Measurements from ENCODE around the gene ARHGAP6. TPM values are rescaled to one million over a fixed set of nuclear protein-coding genes. Genes with fewer than 3 reads are reported as not detected.

The ARHGAP6 gene
- total RNA-seq, 1 donor from 2014 or later = 1.2 TPM

- DNase-seq (ENCODE audit: low spot score) = peak; percentile 3
- Histone ChIP-seq H3K4me1 (no peaks in the 10 kb centered on the region), H3F3A (ENCODE audit: low read depth) (no peaks in the 10 kb centered on the region), H4K20me1 (ENCODE audit: low read depth) (no peaks in the 10 kb centered on the region), H3K27ac (no peak overlapping the region), H3K9ac (no peak overlapping the region), H3K9me3 (ENCODE audit: low read depth) (no peaks in the 10 kb centered on the region), H3K79me2 (ENCODE audit: low read depth) (no peaks in the 10 kb centered on the region), H3K36me3 (no peaks in the 10 kb centered on the region), H3K4me2 (no peak overlapping the region), H2AFZ (replicated peaks) (no peak overlapping the region), H3K4me3 (no peak overlapping the region), H3K27me3 (no peaks in the 10 kb centered on the region)
- Mint-ChIP-seq H3K9me3 (peaks cover 2% of the 10 kb centered on the region), H3K27me3 (ENCODE audit: insufficient read depth, low read depth) (no peaks in the 10 kb centered on the region), H3K36me3 (no peaks in the 10 kb centered on the region), H3K4me3 (no peak overlapping the region), H3K27ac (no peak overlapping the region), H3K4me1 (no peaks in the 10 kb centered on the region)
- TF ChIP-seq EZH2phosphoT487 (IDR thresholded peaks at IDR 0.05) (no peak), CTCF (IDR thresholded peaks at IDR 0.05) (no peak), EZH2 (IDR thresholded peaks at IDR 0.05) (no peak)
Observed at GRCh38 chrX:11632732-11633131, 33.0 kb downstream of the ARHGAP6 start.

- H3K36me3 ChIP-seq = no peaks in the 10 kb centered on the region
- no peaks in the 10 kb centered on the region for H3K79me2 ChIP-seq (ENCODE audit: low read depth)
- TF ChIP-seq EZH2 (IDR thresholded peaks at IDR 0.05) (no peak), EZH2phosphoT487 (IDR thresholded peaks at IDR 0.05) (no peak), CTCF (IDR thresholded peaks at IDR 0.05) (no peak)
- Mint-ChIP-seq H3K4me1 (no peaks in the 10 kb centered on the region), H3K27ac (no peak overlapping the region), H3K27me3 (ENCODE audit: insufficient read depth, low read depth) (no peaks in the 10 kb centered on the region), H3K4me3 (no peak overlapping the region), H3K9me3 (peaks cover 9% of the 10 kb centered on the region), H3K36me3 (no peaks in the 10 kb centered on the region)
- no peak overlapping the region for H3K27ac ChIP-seq
- H3K9ac ChIP-seq = no peak overlapping the region
- H3K4me3 ChIP-seq = no peak overlapping the region
- DNase-seq (ENCODE audit: low spot score) = no peak
- no peak overlapping the region for H2AFZ ChIP-seq (replicated peaks)
- H3K4me1 ChIP-seq = no peaks in the 10 kb centered on the region
- no peaks in the 10 kb centered on the region for H3K27me3 ChIP-seq
- no peaks in the 10 kb centered on the region for H4K20me1 ChIP-seq (ENCODE audit: low read depth)
- H3K9me3 ChIP-seq (ENCODE audit: low read depth) = peaks cover 8% of the 10 kb centered on the region
- H3F3A ChIP-seq (ENCODE audit: low read depth) = no peaks in the 10 kb centered on the region
- H3K4me2 ChIP-seq = no peak overlapping the region
Observed at GRCh38 chrX:11629593-11630211, 36.0 kb downstream of the ARHGAP6 start.

- peaks cover 17% of the 10 kb centered on the region for H3K9me3 Mint-ChIP-seq
- H2AFZ ChIP-seq (replicated peaks) = no peak overlapping the region
Observed at GRCh38 chrX:11628399-11628798, 37.3 kb downstream of the ARHGAP6 start.

More at GRCh38 chrX:11628399-11628798, 37.3 kb downstream of the ARHGAP6 start:
- no peaks in the 10 kb centered on the region for H3K36me3 ChIP-seq
- Mint-ChIP-seq H3K4me3 (no peak overlapping the region), H3K36me3 (no peaks in the 10 kb centered on the region), H3K4me1 (no peaks in the 10 kb centered on the region), H3K27ac (no peak overlapping the region), H3K27me3 (ENCODE audit: insufficient read depth, low read depth) (no peaks in the 10 kb centered on the region)
- H3F3A ChIP-seq (ENCODE audit: low read depth) = no peaks in the 10 kb centered on the region
- no peaks in the 10 kb centered on the region for H3K4me1 ChIP-seq
- DNase-seq (ENCODE audit: low spot score) = no peak
- no peak for TF ChIP-seq CTCF (IDR thresholded peaks at IDR 0.05)
- TF ChIP-seq EZH2phosphoT487 (IDR thresholded peaks at IDR 0.05) = no peak
- no peak for TF ChIP-seq EZH2 (IDR thresholded peaks at IDR 0.05)
- H3K27ac ChIP-seq = no peak overlapping the region
- no peak overlapping the region for H3K4me2 ChIP-seq
- no peaks in the 10 kb centered on the region for H3K79me2 ChIP-seq (ENCODE audit: low read depth)
- peaks cover 8% of the 10 kb centered on the region for H3K9me3 ChIP-seq (ENCODE audit: low read depth)
- H3K9ac ChIP-seq = no peak overlapping the region
- no peak overlapping the region for H3K4me3 ChIP-seq
- no peaks in the 10 kb centered on the region for H4K20me1 ChIP-seq (ENCODE audit: low read depth)
- no peaks in the 10 kb centered on the region for H3K27me3 ChIP-seq

All from neural progenitor cell (in vitro differentiated cells).